A549 treated with AZD2906 at 1 μM for 4 hours (cell line): ENCODE results near the gene GOLGA8G. TPM values are rescaled to one million over a fixed set of nuclear protein-coding genes. Genes with fewer than 3 reads are reported as not detected.

Source experiments
- total RNA-seq: library from RNA; stranded (reverse); fragments of 200-300 nt; extraction: Qiagen RNA extraction; gene quantifications from 5 replicates; pipeline ENCODE4 v1.2.3, GENCODE V29; 2022

GOLGA8G gene, protein sequence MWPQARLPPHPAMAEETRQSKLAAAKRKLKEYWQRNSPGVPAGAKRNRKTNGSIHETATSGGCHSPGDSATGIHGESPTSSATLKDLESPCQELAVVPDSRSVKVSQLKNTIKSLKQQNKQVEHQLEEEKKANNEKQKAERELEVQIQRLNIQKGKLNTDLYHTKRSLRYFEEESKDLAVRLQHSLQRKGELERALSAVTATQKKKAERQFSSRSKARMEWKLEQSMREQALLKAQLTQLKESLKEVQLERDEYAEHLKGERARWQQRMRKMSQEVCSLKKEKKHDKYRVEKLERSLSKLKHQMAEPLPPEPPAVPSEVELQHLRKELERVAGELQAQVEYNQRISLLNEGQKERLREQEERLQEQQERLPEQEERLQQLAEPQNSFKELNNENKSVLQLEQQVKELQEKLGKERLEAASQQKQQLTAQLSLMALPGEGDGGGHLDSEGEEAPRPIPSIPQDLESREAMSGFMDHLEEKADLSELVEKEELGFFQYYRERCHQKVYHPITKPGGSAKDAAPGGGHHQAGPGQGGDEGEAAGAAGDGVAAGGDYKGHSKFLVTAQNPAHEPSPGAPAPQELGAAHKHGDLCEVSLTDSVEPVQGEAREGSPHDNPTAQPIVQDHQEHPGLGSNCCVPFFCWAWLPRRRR
- not detected in 5 replicates for total RNA-seq

DNA sequence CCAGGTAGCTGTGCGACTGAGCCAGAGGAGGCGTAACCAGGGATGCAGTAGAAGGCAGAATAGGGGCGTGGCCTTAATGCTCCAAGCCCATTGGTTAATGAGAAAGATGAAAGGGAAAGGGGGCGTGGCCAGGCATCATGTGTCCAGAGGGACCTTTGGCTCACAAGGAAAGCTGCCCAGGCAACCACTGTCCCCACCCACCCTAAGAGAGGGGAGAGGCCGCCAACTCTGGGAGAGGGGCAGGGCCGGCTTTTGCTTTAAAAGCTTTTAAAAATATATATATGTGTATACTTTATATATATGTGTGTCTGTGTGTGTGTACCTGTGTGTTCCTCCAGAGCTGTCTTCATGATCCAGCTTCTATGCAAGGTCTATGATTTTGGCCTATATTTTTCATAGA, at the start of gene GOLGA8G:
TSS of gene GOLGA8G (minus strand) at position 18 of the 400 bp plus-strand sequence. CDS start 62 bp downstream, outside the sequence.

DNA sequence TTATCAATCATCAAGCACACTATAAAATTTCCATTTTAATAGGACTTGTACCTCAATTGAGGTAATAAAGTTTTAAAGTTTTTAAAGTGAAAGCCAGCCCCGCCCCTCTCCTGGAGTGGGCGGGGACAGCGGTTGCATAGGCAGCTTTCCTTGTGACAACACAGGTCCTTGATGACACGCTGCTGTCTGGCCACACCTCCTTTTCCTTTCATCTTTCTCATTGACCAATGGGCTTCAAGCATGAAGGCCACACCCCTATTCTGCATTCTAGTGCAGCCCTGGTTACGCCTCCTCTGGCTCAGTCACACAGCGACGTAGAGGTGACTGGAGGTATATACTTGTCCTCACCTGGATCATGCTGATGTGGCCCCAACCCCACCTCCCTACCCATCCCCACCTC, 20.5 kb upstream of the GOLGA8G start, which contains the start of gene GOLGA6L25:
TSS of gene GOLGA6L25 (plus strand) at position 301 of the 400 bp plus-strand sequence. CDS start at position 362, 61 bp downstream.

Other genes starting within 250 kb of the GOLGA8G start
- 41.1 to 48.4 TPM (median 45.7 TPM) in 5 replicates for gene HERC2, start 210.8 kb downstream of the GOLGA8G start, total RNA-seq
- not detected in 5 replicates for gene GOLGA6L24, start 174.9 kb downstream of the GOLGA8G start, total RNA-seq
- gene GOLGA8F, start 154.3 kb downstream of the GOLGA8G start, total RNA-seq: 0.01 TPM in 1 of 5 replicates, not detected in the others
- gene GOLGA6L25, start 20.6 kb upstream of the GOLGA8G start, total RNA-seq: not detected in 5 replicates
- 0.07 to 0.11 TPM in 2 of 5 replicates, not detected in the others for gene GOLGA8M, start 179.4 kb upstream of the GOLGA8G start, total RNA-seq